B cell (primary cell): ENCODE data around the gene PHAX. TPM values are rescaled to one million over a fixed set of nuclear protein-coding genes. Genes with fewer than 3 reads are reported as not detected.

Source experiments
- ATAC-seq: fragments of 200-7000 bp; cut with Tn5 transposase; one replicate; pipeline ENCODE4 v1.10.0; 2021; ENCODE audit warnings: low read depth, mild to moderate bottlenecking, moderate number of reproducible peaks, moderate library complexity
- CTCF ChIA-PET: fragments of 350-600 bp; sonication (Branson Sonifier 250); formaldehyde crosslinking; loops from one replicate; lab custom pipeline; 2021; ENCODE audit warnings: antibody characterized with exemption, inconsistent platforms; lab: Charles Lee
- POLR2A ChIA-PET: fragments of 350-600 bp; sonication (Branson Sonifier 250); formaldehyde crosslinking; loops from one replicate; lab custom pipeline; 2021; ENCODE audit warnings: antibody characterized with exemption; lab: Charles Lee
- DNase-seq: peaks from one replicate; pipeline ENCODE4 v3.0.0; 2013
- H2AFZ ChIP-seq: 2 replicates; pipeline ENCODE4 v1.6.1; 2012; ENCODE audit warnings: mild to moderate bottlenecking, low read depth, low read length; ENCODE audit not compliant: insufficient read depth, poor library complexity, severe bottlenecking
- H3K27ac ChIP-seq, 2 donors: 1 replicate in 1 of 2; 2 replicates in 1 of 2; pipeline ENCODE4 v1.5.1; 2012 to 2013; ENCODE audit warnings: low read length in 2 of 2, mild to moderate bottlenecking in 2 of 2, moderate library complexity in 1 of 2
- H3K27me3 ChIP-seq, 4 experiments: fragments of 200-600 bp in 1 of 4; sonication (generic) in 1 of 4; replicated peaks in 1 of 4; 1 replicate in 2 of 4; 2 replicates in 2 of 4; pipeline versions ENCODE4 v1.6.1 to v1.7.0; 2013 to 2016; ENCODE audit warnings: low read length in 3 of 4, mild to moderate bottlenecking in 2 of 4, mixed read lengths in 1 of 4, moderate library complexity in 1 of 4; ENCODE audit not compliant: insufficient read depth in 4 of 4, control insufficient read depth in 3 of 4; ENCODE audit errors: control extremely low read depth in 1 of 4
- H3K36me3 ChIP-seq, 2 experiments: replicated peaks in 1 of 2; 1 replicate in 1 of 2; 2 replicates in 1 of 2; pipeline versions ENCODE4 v1.6.1 to v1.7.1; 2013; ENCODE audit warnings: low read length in 1 of 2; ENCODE audit not compliant: insufficient read depth in 2 of 2, control insufficient read depth in 1 of 2; ENCODE audit errors: control extremely low read depth in 1 of 2, extremely low read depth in 1 of 2
- H3K4me1 ChIP-seq, 2 donors: fragments of 200-600 bp in 1 of 2; sonication (generic) in 1 of 2; 1 replicate in 1 of 2; 2 replicates in 1 of 2; pipeline versions ENCODE4 v1.5.1 to v1.6.1; 2013 to 2017; ENCODE audit warnings: low read length in 2 of 2; ENCODE audit not compliant: control insufficient read depth in 2 of 2, insufficient read depth in 2 of 2
- H3K4me2 ChIP-seq: replicated peaks from 2 replicates; pipeline ENCODE3; 2012; ENCODE audit warnings: mild to moderate bottlenecking, low read depth, low read length; ENCODE audit not compliant: poor library complexity, severe bottlenecking
- H3K4me3 ChIP-seq, 5 experiments: fragments of 200-600 bp in 1 of 5; sonication (generic) in 1 of 5; 1 replicate in 3 of 5; 2 replicates in 2 of 5; pipeline versions ENCODE4 v1.5.1 to v1.7.0; 2011 to 2016; ENCODE audit warnings: low read length in 4 of 5, mild to moderate bottlenecking in 4 of 5, low read depth in 2 of 5, control low read depth in 1 of 5, moderate library complexity in 1 of 5; ENCODE audit not compliant: insufficient read depth in 1 of 5; ENCODE audit errors: control extremely low read depth in 1 of 5, extremely low read depth in 1 of 5
- H3K79me2 ChIP-seq: fragments of 200-600 bp; sonication (generic); one replicate; pipeline ENCODE4 v1.6.0; 2016; ENCODE audit warnings: low read length; ENCODE audit not compliant: control insufficient read depth, insufficient read depth
- H3K9ac ChIP-seq: fragments of 200-600 bp; sonication (generic); 2 replicates; pipeline ENCODE4 v1.6.1; 2017; ENCODE audit warnings: mild to moderate bottlenecking, low read length, moderate library complexity
- H3K9me3 ChIP-seq, 3 donors: one replicate each; pipeline versions ENCODE4 v1.6.1 to v1.7.1; 2013; ENCODE audit warnings: low read length in 2 of 3; ENCODE audit not compliant: control insufficient read depth in 2 of 3, insufficient read depth in 1 of 3; ENCODE audit errors: control extremely low read depth in 1 of 3
- H4K20me1 ChIP-seq: 2 replicates; pipeline ENCODE4 v1.6.0; 2012; ENCODE audit warnings: mild to moderate bottlenecking, low read length; ENCODE audit not compliant: insufficient read depth, control insufficient read depth, poor library complexity, severe bottlenecking
- H3K27ac Mint-ChIP-seq: one replicate; pipeline ENCODE4 v1.8.0; 2021; ENCODE audit warnings: mixed read lengths
- H3K27me3 Mint-ChIP-seq: one replicate; pipeline ENCODE4 v1.8.0; 2021; ENCODE audit warnings: mixed read lengths
- H3K4me1 Mint-ChIP-seq: one replicate; pipeline ENCODE4 v1.8.0; 2021; ENCODE audit warnings: mixed read lengths
- H3K4me3 Mint-ChIP-seq: one replicate; pipeline ENCODE4 v1.8.0; 2021; ENCODE audit warnings: mixed read lengths
- H3K9me3 Mint-ChIP-seq: one replicate; pipeline ENCODE4 v1.8.0; 2022; ENCODE audit warnings: mixed read lengths; ENCODE audit not compliant: insufficient read depth
- EZH2 ChIP-seq: IDR thresholded peaks from 2 replicates; pipeline ENCODE4 v1.6.1; 2012; ENCODE audit warnings: borderline replicate concordance, low read depth, mild to moderate bottlenecking, moderate library complexity, low read length; ENCODE audit not compliant: insufficient read depth, poor library complexity, severe bottlenecking
- WGBS: methylation state at CpG from one replicate; pipeline ENCODE4 v1.1.5; 2013; ENCODE audit warnings: missing lambda C conversion rate; ENCODE audit not compliant: insufficient coverage; 5-methylcytosine and 5-hydroxymethylcytosine counted together
- intact Hi-C: fragments of 100-400 bp; cut with micrococcal nuclease; formaldehyde crosslinking; loops from one replicate; pipeline ENCODE4 v1.10.0; 2022
- polyA plus RNA-seq: library from polyadenylated mRNA; depleted of rRNA; stranded (reverse); fragments of >200 nt; gene quantifications from 2 replicates; pipeline ENCODE4 v1.2.3, GENCODE V29; 2012
- total RNA-seq, 2 donors: library from RNA; stranded (reverse); fragments of 120-200 nt in 1 of 2; gene quantifications; 1 replicate in 1 of 2; 2 replicates in 1 of 2; pipeline versions ENCODE4 v1.2.3 to v1.2.4, GENCODE V29; 2013 to 2022
- TF ChIP-seq, protein P1 (sequence below): fragments of 200-600 bp; IDR thresholded peaks from one replicate; pipeline ENCODE4 v1.8.0; 2022; ENCODE audit warnings: antibody characterized with exemption, mild to moderate bottlenecking

Gene PHAX
- total and polyA plus RNA-seq, 2 donors (not counting 1 experiment from before 2014, with no cell fraction given), result 7.1 to 43.9 TPM

GRCh38 chr5:126658561-126658960 is 57.8 kb downstream of the PHAX start:
- ChIA-PET POLR2A (interaction anchor here (0.7 kb wide), 1 partner anchor 485 kb away, joined by 3 read pairs; no protein-coding TSS in a partner anchor), CTCF (interaction anchor here (1.0 to 3.7 kb wide), 14 partner anchors 9 to 834 kb away, joined by 3 to 16 read pairs (median 5); partner anchors contain the start of gene LMNB1)
- no peaks in the 10 kb centered on the region for H3K9me3 Mint-ChIP-seq
- H3K27me3 Mint-ChIP-seq, result peaks cover 3% of the 10 kb centered on the region
- Histone ChIP-seq H3K27me3 (no peaks in the 10 kb centered on the region), H3K36me3 (no peaks in the 10 kb centered on the region), H4K20me1 (no peaks in the 10 kb centered on the region), H3K4me1 (no peaks in the 10 kb centered on the region), H3K9me3 (no peaks in the 10 kb centered on the region), H3K4me2 (no peak overlapping the region), H3K27ac (no peak overlapping the region), H2AFZ (no peak overlapping the region), H3K4me3 (no peak overlapping the region), H3K79me2 (no peaks in the 10 kb centered on the region), H3K9ac (no peak overlapping the region)
- intact Hi-C loops, result no loop called here
- DNase-seq (no peak), ATAC-seq (no peak)
- H3K4me1 Mint-ChIP-seq, result peaks cover 5% of the 10 kb centered on the region
- H3K27ac Mint-ChIP-seq, result no peak overlapping the region
- no peak overlapping the region for H3K4me3 Mint-ChIP-seq
- 97% methylated on average over 4 of the region's 5 CpGs for WGBS
- no peak for TF ChIP-seq EZH2
- TF ChIP-seq, protein P1, sequence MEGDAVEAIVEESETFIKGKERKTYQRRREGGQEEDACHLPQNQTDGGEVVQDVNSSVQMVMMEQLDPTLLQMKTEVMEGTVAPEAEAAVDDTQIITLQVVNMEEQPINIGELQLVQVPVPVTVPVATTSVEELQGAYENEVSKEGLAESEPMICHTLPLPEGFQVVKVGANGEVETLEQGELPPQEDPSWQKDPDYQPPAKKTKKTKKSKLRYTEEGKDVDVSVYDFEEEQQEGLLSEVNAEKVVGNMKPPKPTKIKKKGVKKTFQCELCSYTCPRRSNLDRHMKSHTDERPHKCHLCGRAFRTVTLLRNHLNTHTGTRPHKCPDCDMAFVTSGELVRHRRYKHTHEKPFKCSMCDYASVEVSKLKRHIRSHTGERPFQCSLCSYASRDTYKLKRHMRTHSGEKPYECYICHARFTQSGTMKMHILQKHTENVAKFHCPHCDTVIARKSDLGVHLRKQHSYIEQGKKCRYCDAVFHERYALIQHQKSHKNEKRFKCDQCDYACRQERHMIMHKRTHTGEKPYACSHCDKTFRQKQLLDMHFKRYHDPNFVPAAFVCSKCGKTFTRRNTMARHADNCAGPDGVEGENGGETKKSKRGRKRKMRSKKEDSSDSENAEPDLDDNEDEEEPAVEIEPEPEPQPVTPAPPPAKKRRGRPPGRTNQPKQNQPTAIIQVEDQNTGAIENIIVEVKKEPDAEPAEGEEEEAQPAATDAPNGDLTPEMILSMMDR, result no peak

DNA sequence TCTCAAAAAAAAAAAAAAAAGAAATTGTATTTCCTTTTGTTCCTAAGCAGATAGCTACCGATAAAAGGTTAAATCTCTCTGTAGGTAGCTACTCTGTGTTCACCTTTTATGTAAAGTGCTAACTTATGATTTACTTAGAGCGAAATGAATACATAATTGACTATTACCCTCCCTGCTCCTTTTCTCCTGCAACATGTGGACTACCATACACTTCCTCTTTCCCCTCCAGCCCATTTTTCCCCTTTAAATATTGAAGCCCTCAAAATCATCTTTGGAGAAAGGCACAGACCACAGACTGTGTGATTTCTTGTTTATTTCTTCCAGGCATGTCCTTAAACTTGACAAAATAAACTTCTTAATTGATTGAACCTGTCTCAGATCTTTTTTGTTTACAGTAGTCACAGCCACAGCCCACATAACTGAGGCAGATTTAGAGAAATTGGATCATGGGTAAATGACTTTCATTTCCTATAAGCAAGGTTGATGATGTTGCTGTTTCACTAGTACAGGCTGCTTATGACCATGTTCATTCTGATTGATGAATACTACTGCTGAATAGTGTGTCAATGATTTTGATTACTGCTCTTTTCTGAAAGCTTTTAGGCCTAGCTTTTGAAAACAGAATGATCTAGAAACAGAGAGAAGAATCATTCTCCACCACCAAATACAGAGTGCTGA is 59.2 kb downstream of the PHAX start:
- H3K4me1 ChIP-seq, result no peaks in the 10 kb centered on the region
- no peak for DNase-seq
- H3K9ac ChIP-seq, result no peak overlapping the region
- POLR2A ChIA-PET, result no interaction called here
- TF ChIP-seq EZH2, result no peak
- TF ChIP-seq, protein P1, result no peak
- intact Hi-C loops, result no loop called here
- Mint-ChIP-seq H3K9me3 (no peaks in the 10 kb centered on the region), H3K4me1 (peaks cover 5% of the 10 kb centered on the region), H3K27ac (no peak overlapping the region), H3K4me3 (no peak overlapping the region), H3K27me3 (peaks cover 4% of the 10 kb centered on the region)
- no peaks in the 10 kb centered on the region for H3K9me3 ChIP-seq
- no peaks in the 10 kb centered on the region for H3K36me3 ChIP-seq
- WGBS, result no CpG with 5 or more reads among the region's 2 CpGs
- no peaks in the 10 kb centered on the region for H3K27me3 ChIP-seq
- no peaks in the 10 kb centered on the region for H3K79me2 ChIP-seq
- no peak overlapping the region for H3K27ac ChIP-seq
- ATAC-seq, result no peak
- H2AFZ ChIP-seq, result peak overlapping the region; percentile 26
- no peaks in the 10 kb centered on the region for H4K20me1 ChIP-seq
- CTCF ChIA-PET, result interaction anchor here (0.8 to 3.7 kb wide), 6 partner anchors 10 to 833 kb away, joined by 3 to 16 read pairs (median 4); partner anchors contain the start of gene LMNB1
- H3K4me3 ChIP-seq, result no peak overlapping the region
- no peak overlapping the region for H3K4me2 ChIP-seq
